HG02973 (cell line): ENCODE measurements around the gene CCDC188.

Experiments used
- ATAC-seq: cut with Tn5 transposase; IDR thresholded peaks from one replicate; pipeline ENCODE4 v1.9.1; 2021; ENCODE audit warnings: moderate library complexity; ENCODE audit not compliant: unreplicated experiment

CCDC188 gene

GRCh38 chr22:20185750-20186149, 34.9 kb upstream of the CCDC188 start:
- no peak for ATAC-seq

GRCh38 chr22:20184501-20185165, 33.8 kb upstream of the CCDC188 start:
- ATAC-seq: no peak

- ATAC-seq: no peak
These were observed 33.0 kb upstream of the CCDC188 start for GRCh38 chr22:20183823-20184222.

- no peak for ATAC-seq
These were observed 32.2 kb upstream of the CCDC188 start for GRCh38 chr22:20183101-20183500.

GRCh38 chr22:20182365-20182764, 31.5 kb upstream of the CCDC188 start:
- ATAC-seq: no peak

- no peak for ATAC-seq
These were observed 31.0 kb upstream of the CCDC188 start for GRCh38 chr22:20181884-20182236.

GRCh38 chr22:20181194-20181883, 30.5 kb upstream of the CCDC188 start:
- no peak for ATAC-seq

GRCh38 chr22:20180640-20181039, 29.8 kb upstream of the CCDC188 start:
- ATAC-seq: no peak

GRCh38 chr22:20180245-20180630, 29.4 kb upstream of the CCDC188 start:
- ATAC-seq: no peak

- no peak for ATAC-seq
These were observed 28.8 kb upstream of the CCDC188 start for GRCh38 chr22:20179455-20180244.

- ATAC-seq: no peak
These were observed 28.0 kb upstream of the CCDC188 start for GRCh38 chr22:20178915-20179227.

GRCh38 chr22:20178075-20178914, 27.4 kb upstream of the CCDC188 start:
- ATAC-seq: no peak

GRCh38 chr22:20177217-20177911, 26.5 kb upstream of the CCDC188 start:
- ATAC-seq: no peak

GRCh38 chr22:20176421-20177085, 25.7 kb upstream of the CCDC188 start:
- no peak for ATAC-seq

GRCh38 chr22:20175597-20175900, 24.7 kb upstream of the CCDC188 start:
- ATAC-seq: no peak

GRCh38 chr22:20174785-20175596, 24.1 kb upstream of the CCDC188 start:
- ATAC-seq: no peak

GRCh38 chr22:20173772-20174171, 22.9 kb upstream of the CCDC188 start:
- ATAC-seq: no peak

- no peak for ATAC-seq
These were observed 22.4 kb upstream of the CCDC188 start for GRCh38 chr22:20173246-20173645.

- no peak for ATAC-seq
These were observed 21.3 kb upstream of the CCDC188 start for GRCh38 chr22:20172141-20172613.
